SK-N-SH (cell line): ENCODE data around the gene NR5A1. TPM values are rescaled to one million over a fixed set of nuclear protein-coding genes. Genes with fewer than 3 reads are reported as not detected.

Experiments used
- CTCF ChIA-PET: fragments of 300-600, 350-600 bp; formaldehyde crosslinking; extraction: SDS; loops from one replicate; lab custom pipeline; 2021; lab: Yijun Ruan, JAX
- POLR2A ChIA-PET: fragments of 350-600 bp; sonication (Branson Sonifier 250); formaldehyde crosslinking; extraction: SDS; loops from one replicate; lab custom pipeline; 2020; ENCODE audit warnings: antibody characterized with exemption, inconsistent platforms; lab: Yijun Ruan, JAX
- DNase-seq: peaks from one replicate; pipeline ENCODE4 v3.0.0; 2012
- H2AFZ ChIP-seq: fragments of 200-600 bp; sonication (generic); 2 replicates; pipeline ENCODE4 v1.8.1; 2016; ENCODE audit warnings: antibody characterized with exemption, mild to moderate bottlenecking, low read depth
- H3F3A ChIP-seq: fragments of 200-600 bp; sonication (generic); replicated peaks from 2 replicates; pipeline ENCODE3; 2016; ENCODE audit warnings: antibody characterized with exemption, mild to moderate bottlenecking; ENCODE audit not compliant: insufficient read depth
- H3K27ac ChIP-seq, 2 experiments: fragments of 200-500 bp in 1 of 2; fragments of 200-600 bp in 1 of 2; sonication (Bioruptor generic) in 1 of 2; sonication (generic), shearing (Covaris generic) in 1 of 2; 2 replicates each; pipeline versions ENCODE4 v1.5.1 to v1.6.1; 2014 to 2016; ENCODE audit warnings: low read depth in 2 of 2, inconsistent platforms in 1 of 2, low read length in 1 of 2, mild to moderate bottlenecking in 1 of 2, mixed read lengths in 1 of 2
- H3K27me3 ChIP-seq: fragments of 200-600 bp; sonication (generic), shearing (Covaris generic); 2 replicates; pipeline ENCODE4 v1.6.1; 2016; ENCODE audit warnings: mixed run types; ENCODE audit not compliant: insufficient read depth
- H3K36me3 ChIP-seq, 2 experiments: fragments of 200-500 bp in 1 of 2; fragments of 200-600 bp in 1 of 2; sonication (Bioruptor generic) in 1 of 2; sonication (generic) in 1 of 2; replicated peaks in 1 of 2; 2 replicates each; pipeline versions ENCODE3 to v1.5.1; 2014 to 2016; ENCODE audit warnings: low read length in 1 of 2, mild to moderate bottlenecking in 1 of 2; ENCODE audit not compliant: insufficient read depth in 2 of 2, control insufficient read depth in 1 of 2
- H3K4me1 ChIP-seq, 2 experiments: fragments of 200-500 bp in 1 of 2; fragments of 200-600 bp in 1 of 2; sonication (Bioruptor generic) in 1 of 2; sonication (generic), shearing (Covaris generic) in 1 of 2; 2 replicates each; pipeline versions ENCODE4 v1.5.1 to v1.6.1; 2014 to 2016; ENCODE audit warnings: low read depth in 1 of 2, low read length in 1 of 2, mixed run types in 1 of 2; ENCODE audit not compliant: insufficient read depth in 2 of 2, control insufficient read depth in 1 of 2
- H3K4me2 ChIP-seq: fragments of 200-600 bp; sonication (generic), shearing (Covaris generic); 2 replicates; pipeline ENCODE4 v1.6.1; 2017; ENCODE audit warnings: mixed run types
- H3K4me3 ChIP-seq, 2 experiments: fragments of 200-500 bp in 1 of 2; fragments of 200-600 bp in 1 of 2; sonication (Bioruptor generic) in 1 of 2; sonication (generic), shearing (Covaris generic) in 1 of 2; 2 replicates each; pipeline versions ENCODE4 v1.5.1 to v1.8.1; 2014 to 2016; ENCODE audit warnings: low read depth in 2 of 2, inconsistent platforms in 1 of 2, low read length in 1 of 2, mild to moderate bottlenecking in 1 of 2, mixed read lengths in 1 of 2, moderate library complexity in 1 of 2
- H3K79me2 ChIP-seq: fragments of 200-600 bp; sonication (generic); 2 replicates; pipeline ENCODE4 v1.8.1; 2017; ENCODE audit warnings: mild to moderate bottlenecking; ENCODE audit not compliant: insufficient read depth
- H3K9ac ChIP-seq: fragments of 200-600 bp; sonication (generic); 2 replicates; pipeline ENCODE4 v1.6.1; 2017; ENCODE audit warnings: mixed run types
- H3K9me2 ChIP-seq: fragments of 200-600 bp; sonication (generic); 2 replicates; pipeline ENCODE4 v1.6.1; 2017; ENCODE audit warnings: mixed run types
- H3K9me3 ChIP-seq: fragments of 200-600 bp; sonication (generic); 2 replicates; pipeline ENCODE4 v1.6.1; 2017; ENCODE audit warnings: mixed run types, mild to moderate bottlenecking, moderate library complexity
- H4K20me1 ChIP-seq: fragments of 200-600 bp; sonication (generic); 2 replicates; pipeline ENCODE4 v1.6.1; 2017; ENCODE audit warnings: mild to moderate bottlenecking, mixed run types; ENCODE audit not compliant: insufficient read depth
- CHD2 ChIP-seq: fragments of 150-350 bp; IDR thresholded peaks from 2 replicates; pipeline ENCODE4 v1.6.1; 2018; ENCODE audit warnings: low read length; ENCODE audit not compliant: partially characterized antibody
- FOXM1 ChIP-seq: IDR thresholded peaks from 2 replicates; pipeline ENCODE4 v1.4.0; 2012; ENCODE audit warnings: low read depth, mild to moderate bottlenecking
- NFIC ChIP-seq: IDR thresholded peaks from 2 replicates; pipeline ENCODE4 v1.4.0; 2012; ENCODE audit warnings: borderline replicate concordance
- NRF1 ChIP-seq: IDR thresholded peaks from 2 replicates; pipeline ENCODE4 v1.6.1; 2012; ENCODE audit warnings: low read depth, mild to moderate bottlenecking, low read length
- POLR2AphosphoS5 ChIP-seq: IDR thresholded peaks from 2 replicates; pipeline ENCODE4 v1.6.1; 2012; ENCODE audit warnings: low read depth, low read length
- RAD21 ChIP-seq: IDR thresholded peaks from 2 replicates; pipeline ENCODE4 v1.6.1; 2012; ENCODE audit warnings: mild to moderate bottlenecking, low read length
- RXRA ChIP-seq: IDR thresholded peaks from 2 replicates; pipeline ENCODE4 v1.4.0; 2012; ENCODE audit warnings: low read depth, mild to moderate bottlenecking, borderline replicate concordance
- SIN3A ChIP-seq: IDR thresholded peaks from 2 replicates; pipeline ENCODE4 v1.6.1; 2012; ENCODE audit warnings: low read depth, mild to moderate bottlenecking, low read length, moderate library complexity, borderline replicate concordance
- TCF12 ChIP-seq: IDR thresholded peaks from 2 replicates; pipeline ENCODE4 v1.4.0; 2012
- TEAD4 ChIP-seq: IDR thresholded peaks from 2 replicates; pipeline ENCODE4 v1.4.0; 2012; ENCODE audit warnings: mild to moderate bottlenecking, borderline replicate concordance; ENCODE audit not compliant: insufficient read depth
- YY1 ChIP-seq: IDR thresholded peaks from 2 replicates; pipeline ENCODE4 v1.4.0; 2012; ENCODE audit warnings: low read depth, mild to moderate bottlenecking
- WGBS: methylation state at CpG from one replicate; pipeline ENCODE4 v1.1.6; 2017; ENCODE audit warnings: low lambda C conversion rate; 5-methylcytosine and 5-hydroxymethylcytosine counted together
- polyA plus RNA-seq, 3 experiments: library from polyadenylated mRNA; depleted of rRNA; stranded (reverse); fragments of >200 nt; gene quantifications; 2 replicates each; pipeline ENCODE4 v1.2.3, GENCODE V29; 2012
- TF ChIP-seq, protein P1 (sequence below): IDR thresholded peaks from 2 replicates; pipeline ENCODE4 v1.4.0; 2012; ENCODE audit warnings: low read depth, borderline replicate concordance
- TF ChIP-seq, protein P2 (sequence below): IDR thresholded peaks from 2 replicates; pipeline ENCODE4 v1.6.1; 2012; ENCODE audit warnings: mild to moderate bottlenecking, low read depth, low read length, moderate library complexity

The NR5A1 gene
- polyA plus RNA-seq, 1 of the 3 experiments (the other 2 are of a cell fraction), result not detected

DNA sequence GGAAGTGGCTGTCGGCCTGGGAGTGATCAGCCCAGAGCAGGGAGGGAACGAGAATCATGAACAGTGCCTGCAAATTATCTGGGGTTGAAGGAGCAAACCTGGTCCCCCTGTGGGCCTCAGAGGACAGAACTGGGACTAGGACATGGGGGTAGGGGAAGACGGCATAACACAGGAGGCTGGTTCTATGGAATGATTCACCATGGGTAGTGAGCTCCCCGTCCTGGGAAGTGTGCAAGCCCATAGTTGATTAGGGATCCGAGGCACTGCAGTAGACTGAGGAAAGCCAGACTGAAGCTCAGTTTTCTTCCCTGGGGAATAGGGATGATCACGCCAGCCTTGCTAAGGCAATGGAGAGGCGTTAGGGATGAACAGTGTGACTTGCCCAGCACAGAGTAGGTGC is 51.4 kb downstream of the NR5A1 start (continued):
- TF ChIP-seq, protein P1, sequence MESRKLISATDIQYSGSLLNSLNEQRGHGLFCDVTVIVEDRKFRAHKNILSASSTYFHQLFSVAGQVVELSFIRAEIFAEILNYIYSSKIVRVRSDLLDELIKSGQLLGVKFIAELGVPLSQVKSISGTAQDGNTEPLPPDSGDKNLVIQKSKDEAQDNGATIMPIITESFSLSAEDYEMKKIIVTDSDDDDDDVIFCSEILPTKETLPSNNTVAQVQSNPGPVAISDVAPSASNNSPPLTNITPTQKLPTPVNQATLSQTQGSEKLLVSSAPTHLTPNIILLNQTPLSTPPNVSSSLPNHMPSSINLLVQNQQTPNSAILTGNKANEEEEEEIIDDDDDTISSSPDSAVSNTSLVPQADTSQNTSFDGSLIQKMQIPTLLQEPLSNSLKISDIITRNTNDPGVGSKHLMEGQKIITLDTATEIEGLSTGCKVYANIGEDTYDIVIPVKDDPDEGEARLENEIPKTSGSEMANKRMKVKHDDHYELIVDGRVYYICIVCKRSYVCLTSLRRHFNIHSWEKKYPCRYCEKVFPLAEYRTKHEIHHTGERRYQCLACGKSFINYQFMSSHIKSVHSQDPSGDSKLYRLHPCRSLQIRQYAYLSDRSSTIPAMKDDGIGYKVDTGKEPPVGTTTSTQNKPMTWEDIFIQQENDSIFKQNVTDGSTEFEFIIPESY, result no peak
- no peak for TF ChIP-seq TCF12
- TF ChIP-seq NFIC, result no peak
- no peak for TF ChIP-seq YY1
- TF ChIP-seq, all 33 proteins: peak for 0

DNA sequence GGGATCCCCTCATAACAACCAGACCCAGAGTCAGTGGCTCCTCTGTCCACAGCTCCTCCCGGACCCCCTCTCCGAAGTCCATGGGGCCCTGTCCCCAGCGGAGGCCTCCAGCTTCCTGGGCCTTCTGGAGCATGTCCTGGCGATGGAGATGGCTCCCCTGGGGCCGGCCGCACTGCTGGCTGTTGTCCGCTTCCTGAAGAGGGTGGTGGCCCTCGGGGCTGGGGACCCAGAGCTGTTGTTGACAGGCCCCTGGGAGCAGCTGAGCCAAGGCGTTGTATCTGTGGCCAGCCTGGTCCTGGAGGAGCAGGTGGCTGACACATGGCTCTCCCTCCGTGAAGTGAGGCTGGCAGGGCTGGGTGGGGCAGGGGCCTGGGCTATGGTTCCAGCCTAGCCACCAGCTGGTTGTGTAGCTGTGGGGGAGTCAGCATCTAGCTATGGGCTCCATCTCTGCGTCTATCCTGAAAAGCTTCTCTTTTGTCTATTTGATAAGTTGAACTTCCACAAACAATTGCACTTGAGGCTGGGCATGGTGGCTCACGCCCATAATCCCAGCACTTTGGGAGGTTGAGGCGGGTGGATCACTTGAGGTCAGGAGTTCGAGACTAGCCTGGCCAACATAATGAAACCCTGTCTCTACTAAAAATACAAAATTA is 52.3 kb downstream of the NR5A1 start:
- Histone ChIP-seq H3K9ac (no peak overlapping the region), H3K4me3 (no peak overlapping the region), H3K27ac (no peak overlapping the region), H3F3A (no peaks in the 10 kb centered on the region), H2AFZ (no peak overlapping the region), H4K20me1 (no peaks in the 10 kb centered on the region), H3K9me2 (no peaks in the 10 kb centered on the region)
- CTCF ChIA-PET, result no interaction called here
- POLR2A ChIA-PET, result no interaction called here
- TF ChIP-seq FOXM1 (no peak), RXRA (no peak), TEAD4 (no peak), SIN3A (no peak), POLR2AphosphoS5 (no peak), RAD21 (no peak), CHD2 (no peak), NRF1 (no peak)
- TF ChIP-seq, protein P2, sequence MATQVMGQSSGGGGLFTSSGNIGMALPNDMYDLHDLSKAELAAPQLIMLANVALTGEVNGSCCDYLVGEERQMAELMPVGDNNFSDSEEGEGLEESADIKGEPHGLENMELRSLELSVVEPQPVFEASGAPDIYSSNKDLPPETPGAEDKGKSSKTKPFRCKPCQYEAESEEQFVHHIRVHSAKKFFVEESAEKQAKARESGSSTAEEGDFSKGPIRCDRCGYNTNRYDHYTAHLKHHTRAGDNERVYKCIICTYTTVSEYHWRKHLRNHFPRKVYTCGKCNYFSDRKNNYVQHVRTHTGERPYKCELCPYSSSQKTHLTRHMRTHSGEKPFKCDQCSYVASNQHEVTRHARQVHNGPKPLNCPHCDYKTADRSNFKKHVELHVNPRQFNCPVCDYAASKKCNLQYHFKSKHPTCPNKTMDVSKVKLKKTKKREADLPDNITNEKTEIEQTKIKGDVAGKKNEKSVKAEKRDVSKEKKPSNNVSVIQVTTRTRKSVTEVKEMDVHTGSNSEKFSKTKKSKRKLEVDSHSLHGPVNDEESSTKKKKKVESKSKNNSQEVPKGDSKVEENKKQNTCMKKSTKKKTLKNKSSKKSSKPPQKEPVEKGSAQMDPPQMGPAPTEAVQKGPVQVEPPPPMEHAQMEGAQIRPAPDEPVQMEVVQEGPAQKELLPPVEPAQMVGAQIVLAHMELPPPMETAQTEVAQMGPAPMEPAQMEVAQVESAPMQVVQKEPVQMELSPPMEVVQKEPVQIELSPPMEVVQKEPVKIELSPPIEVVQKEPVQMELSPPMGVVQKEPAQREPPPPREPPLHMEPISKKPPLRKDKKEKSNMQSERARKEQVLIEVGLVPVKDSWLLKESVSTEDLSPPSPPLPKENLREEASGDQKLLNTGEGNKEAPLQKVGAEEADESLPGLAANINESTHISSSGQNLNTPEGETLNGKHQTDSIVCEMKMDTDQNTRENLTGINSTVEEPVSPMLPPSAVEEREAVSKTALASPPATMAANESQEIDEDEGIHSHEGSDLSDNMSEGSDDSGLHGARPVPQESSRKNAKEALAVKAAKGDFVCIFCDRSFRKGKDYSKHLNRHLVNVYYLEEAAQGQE, result no peak
- TF ChIP-seq, all 33 proteins: peak for 0
- Histone ChIP-seq H3K9me3 (no peaks in the 10 kb centered on the region), H3K36me3 (no peaks in the 10 kb centered on the region), H3K4me1 (peaks cover 0 to 12% of the 10 kb centered on the region in 2 experiments; a peak in 1 of 4 replicates), H3K4me2 (no peak overlapping the region), H3K79me2 (no peaks in the 10 kb centered on the region), H3K27me3 (no peaks in the 10 kb centered on the region)
- 69% methylated on average over 6 of the region's 14 CpGs for WGBS
- peak; percentile 32 for DNase-seq
